PC-3 (cell line): ENCODE results near the gene ZNF569. TPM values are rescaled to one million over a fixed set of nuclear protein-coding genes. Genes with fewer than 3 reads are reported as not detected.
A peak's percentile ranks its signal among the peaks of the same experiment; 100 is the strongest.

ENCODE experiments used
- ATAC-seq: fragments of 200-7000 bp; cut with Tn5 transposase; 2 replicates; pipeline ENCODE4 v1.9.1; 2020; ENCODE audit warnings: mild to moderate bottlenecking, moderate library complexity
- BruUV-seq: library from RNA; stranded (reverse); fragments of 400-500 nt; replicated peaks from 2 replicates; lab custom pipeline; 2021; lab: Mats Ljungman, UMichigan
- CTCF ChIA-PET: fragments of 300-600 bp; sonication (Branson Sonifier 250); formaldehyde crosslinking; loops from one replicate; lab custom pipeline; 2022; ENCODE audit warnings: antibody characterized with exemption; lab: Charles Lee
- POLR2A ChIA-PET: fragments of 300-600 bp; sonication (Branson Sonifier 250); formaldehyde crosslinking; loops from one replicate; lab custom pipeline; 2022; ENCODE audit warnings: antibody characterized with exemption; ENCODE audit not compliant: unreplicated experiment; lab: Charles Lee
- DNase-seq: peaks from one replicate; pipeline ENCODE4 v3.0.0-alpha.2; 2015
- H2AFZ ChIP-seq: fragments of 300-600 bp; sonication (generic); 2 replicates; pipeline ENCODE4 v1.6.0; 2016; ENCODE audit warnings: antibody characterized with exemption, low read length
- H3F3A ChIP-seq: fragments of 300-600 bp; sonication (generic); one replicate; pipeline ENCODE4 v1.6.0; 2017; ENCODE audit warnings: antibody characterized with exemption, low read length, control low read depth, mild to moderate bottlenecking; ENCODE audit not compliant: unreplicated experiment
- H3K27ac ChIP-seq: fragments of 300-600 bp; sonication (generic); 2 replicates; pipeline ENCODE4 v1.5.1; 2016; ENCODE audit warnings: mild to moderate bottlenecking, low read length
- H3K27me3 ChIP-seq: fragments of 300-600 bp; sonication (generic); 2 replicates; pipeline ENCODE4 v1.6.1; 2016; ENCODE audit warnings: low read length, mixed read lengths
- H3K36me3 ChIP-seq: fragments of 300-600 bp; sonication (generic); 2 replicates; pipeline ENCODE4 v1.6.1; 2016; ENCODE audit warnings: low read depth, mixed run types, low read length, mixed read lengths
- H3K4me1 ChIP-seq: fragments of 300-600 bp; sonication (generic); 2 replicates; pipeline ENCODE4 v1.5.1; 2016; ENCODE audit warnings: low read length; ENCODE audit not compliant: insufficient read depth
- H3K4me2 ChIP-seq: fragments of 300-600 bp; sonication (generic); 2 replicates; pipeline ENCODE4 v1.6.0; 2016; ENCODE audit warnings: low read length
- H3K4me3 ChIP-seq: fragments of 300-600 bp; sonication (generic); 2 replicates; pipeline ENCODE4 v1.5.1; 2016; ENCODE audit warnings: mild to moderate bottlenecking, low read length, mixed read lengths
- H3K79me2 ChIP-seq: fragments of 300-600 bp; sonication (generic); 2 replicates; pipeline ENCODE4 v1.6.1; 2017; ENCODE audit warnings: low read length, mixed read lengths
- H3K9ac ChIP-seq: fragments of 300-600 bp; sonication (generic); 2 replicates; pipeline ENCODE4 v1.6.0; 2016; ENCODE audit warnings: mild to moderate bottlenecking, low read length
- H3K9me2 ChIP-seq: fragments of 300-600 bp; sonication (generic); replicated peaks from 2 replicates; pipeline ENCODE4 v1.6.1; 2016; ENCODE audit warnings: mixed run types, low read length, mixed read lengths
- H3K9me3 ChIP-seq: fragments of 300-600 bp; sonication (generic); 2 replicates; pipeline ENCODE4 v1.6.1; 2016; ENCODE audit warnings: low read length, mixed read lengths
- H4K20me1 ChIP-seq: fragments of 300-600 bp; sonication (generic); 2 replicates; pipeline ENCODE4 v1.6.1; 2016; ENCODE audit warnings: low read length, mixed read lengths
- EZH2 ChIP-seq: fragments of 300-600 bp; sonication (generic); IDR thresholded peaks from one replicate; pipeline ENCODE4 v1.6.1; 2017; ENCODE audit warnings: antibody characterized with exemption, mild to moderate bottlenecking, low read length; ENCODE audit not compliant: unreplicated experiment
- EZH2phosphoT487 ChIP-seq: fragments of 300-600 bp; sonication (generic); IDR thresholded peaks from 2 replicates; pipeline ENCODE4 v1.6.1; 2018; ENCODE audit warnings: mild to moderate bottlenecking, antibody characterized with exemption, low read length, borderline replicate concordance
- intact Hi-C: fragments of 100-400 bp; cut with micrococcal nuclease; formaldehyde crosslinking; loops from 2 replicates; pipeline ENCODE4 v1.9.0; 2023
- total RNA-seq: library from RNA; depleted of rRNA; stranded (reverse); fragments of >200 nt; gene quantifications from 2 replicates; pipeline ENCODE4 v1.2.3, GENCODE V29; 2014
- TF ChIP-seq, protein P1 (sequence below): fragments of 300-600 bp; sonication (generic); conservative IDR thresholded peaks from 2 replicates; pipeline ENCODE4 v1.5.1; 2017; ENCODE audit warnings: antibody characterized with exemption, low read depth, mild to moderate bottlenecking, low read length

The ZNF569 gene
- total RNA-seq, 1 experiment from 2014 or later, result 1.5 TPM

- TF ChIP-seq, protein P1, sequence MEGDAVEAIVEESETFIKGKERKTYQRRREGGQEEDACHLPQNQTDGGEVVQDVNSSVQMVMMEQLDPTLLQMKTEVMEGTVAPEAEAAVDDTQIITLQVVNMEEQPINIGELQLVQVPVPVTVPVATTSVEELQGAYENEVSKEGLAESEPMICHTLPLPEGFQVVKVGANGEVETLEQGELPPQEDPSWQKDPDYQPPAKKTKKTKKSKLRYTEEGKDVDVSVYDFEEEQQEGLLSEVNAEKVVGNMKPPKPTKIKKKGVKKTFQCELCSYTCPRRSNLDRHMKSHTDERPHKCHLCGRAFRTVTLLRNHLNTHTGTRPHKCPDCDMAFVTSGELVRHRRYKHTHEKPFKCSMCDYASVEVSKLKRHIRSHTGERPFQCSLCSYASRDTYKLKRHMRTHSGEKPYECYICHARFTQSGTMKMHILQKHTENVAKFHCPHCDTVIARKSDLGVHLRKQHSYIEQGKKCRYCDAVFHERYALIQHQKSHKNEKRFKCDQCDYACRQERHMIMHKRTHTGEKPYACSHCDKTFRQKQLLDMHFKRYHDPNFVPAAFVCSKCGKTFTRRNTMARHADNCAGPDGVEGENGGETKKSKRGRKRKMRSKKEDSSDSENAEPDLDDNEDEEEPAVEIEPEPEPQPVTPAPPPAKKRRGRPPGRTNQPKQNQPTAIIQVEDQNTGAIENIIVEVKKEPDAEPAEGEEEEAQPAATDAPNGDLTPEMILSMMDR, result no peak
- TF ChIP-seq EZH2phosphoT487 (no peak), EZH2 (no peak)
- Histone ChIP-seq H3K27ac (no peak overlapping the region), H3K4me3 (no peak overlapping the region), H3F3A (no peaks in the 10 kb centered on the region), H3K27me3 (no peaks in the 10 kb centered on the region), H2AFZ (no peak overlapping the region), H3K9me2 (no peaks in the 10 kb centered on the region), H4K20me1 (no peaks in the 10 kb centered on the region), H3K36me3 (no peaks in the 10 kb centered on the region; the same call in 1 of the 2 replicates), H3K9ac (no peak overlapping the region), H3K4me2 (peak overlapping the region; percentile 46; the same call in 1 of the 2 replicates), H3K4me1 (no peaks in the 10 kb centered on the region), H3K9me3 (0 out of 2 replicates have a peak, but pooled peaks cover 3% of the 10 kb centered on the region), H3K79me2 (no peaks in the 10 kb centered on the region)
- no TSS peak for BruUV-seq
- no peak for DNase-seq
- ATAC-seq, result no peak
- ChIA-PET CTCF (no interaction called here), POLR2A (no interaction called here)
- intact Hi-C loops, result no loop called here
Measured at GRCh38 chr19:37470216-37470615, 3.0 kb upstream of the ZNF569 start.

- Histone ChIP-seq H3K9ac (no peak within 1 kb of the TSS), H3K9me3 (0 out of 2 replicates have a peak, but pooled peaks cover 3% of the 10 kb centered on the region), H3K4me1 (no peaks in the 10 kb centered on the region), H3K27me3 (no peaks in the 10 kb centered on the region), H3K79me2 (no peaks in the 10 kb centered on the region), H4K20me1 (no peaks in the 10 kb centered on the region), H3F3A (no peaks in the 10 kb centered on the region), H3K27ac (no peak within 1 kb of the TSS), H3K9me2 (no peaks in the 10 kb centered on the region), H3K4me3 (peak within 1 kb of the TSS; percentile 60), H2AFZ (peak within 1 kb of the TSS; percentile 72), H3K4me2 (peak within 1 kb of the TSS; percentile 46), H3K36me3 (peaks cover 8% of the 10 kb centered on the region; the same call in 1 of the 2 replicates)
- TSS peak; percentile 19 for BruUV-seq
- ChIA-PET CTCF (no interaction called here), POLR2A (no interaction called here)
- TF ChIP-seq EZH2 (no peak), EZH2phosphoT487 (no peak)
- TF ChIP-seq, protein P1, result no peak
- DNase-seq, result peak; percentile 39
- intact Hi-C loops, result no loop called here
- ATAC-seq, result no peak
Measured at GRCh38 chr19:37468961-37469777, 1.9 kb upstream of the ZNF569 start, which contains the start of gene ZNF570. Gene ZNF570 (plus strand): TSS chr19:37469356. CDS start chr19:37470355, 999 bp downstream.

- peak overlapping the region; percentile 89 for H2AFZ ChIP-seq
- no peaks in the 10 kb centered on the region for H3K79me2 ChIP-seq
- H3K4me3 ChIP-seq, result peak overlapping the region; percentile 77; the same call in 1 of the 2 replicates
- no peaks in the 10 kb centered on the region for H3K9me2 ChIP-seq
- TF ChIP-seq EZH2 (no peak), EZH2phosphoT487 (no peak)
- ChIA-PET POLR2A (interaction anchor here (0.6 kb wide), 1 partner anchor 127 kb away, joined by 3 read pairs; the partner anchor contains the start of genes ZNF540 and ZNF571), CTCF (no interaction called here)
- no peaks in the 10 kb centered on the region for H4K20me1 ChIP-seq
- no peaks in the 10 kb centered on the region for H3K27me3 ChIP-seq
- ATAC-seq (no peak), DNase-seq (no peak)
- no peaks in the 10 kb centered on the region for H3F3A ChIP-seq
- H3K4me1 ChIP-seq, result no peaks in the 10 kb centered on the region
- H3K4me2 ChIP-seq, result peak overlapping the region; percentile 76; the same call in 1 of the 2 replicates
- H3K27ac ChIP-seq, result no peak overlapping the region
- H3K9ac ChIP-seq, result no peak overlapping the region
- H3K36me3 ChIP-seq, result peaks cover 15% of the 10 kb centered on the region; the same call in 1 of the 2 replicates
- TSS peak; percentile 56 for BruUV-seq
- intact Hi-C loops, result no loop called here
- 0 out of 2 replicates have a peak, but pooled peaks cover 7% of the 10 kb centered on the region for H3K9me3 ChIP-seq
Measured at GRCh38 chr19:37467608-37468090, 405 bp upstream of the ZNF569 start.
